Fibroblast of lung (primary cell): ENCODE results near the gene TMEM121B. TPM values are rescaled to one million over a fixed set of nuclear protein-coding genes. Genes with fewer than 3 reads are reported as not detected.

Source experiments
- DNase-seq, 2 donors: peaks; one replicate each; pipeline versions ENCODE4 v3.0.0 to v3.0.0-alpha.2; 2010; ENCODE audit warnings: low read depth in 2 of 2
- H2AFZ ChIP-seq: 2 replicates; pipeline ENCODE4 v1.5.1; 2012; ENCODE audit warnings: low read length, control low read depth, inconsistent platforms
- H3K27ac ChIP-seq: 2 replicates; pipeline ENCODE4 v1.5.1; 2011; ENCODE audit warnings: low read length, control low read depth; ENCODE audit not compliant: insufficient read depth
- H3K27me3 ChIP-seq: 2 replicates; pipeline ENCODE4 v1.5.1; 2011; ENCODE audit warnings: mild to moderate bottlenecking, low read length; ENCODE audit not compliant: control insufficient read depth, insufficient read depth
- H3K36me3 ChIP-seq: 2 replicates; pipeline ENCODE4 v1.5.1; 2011; ENCODE audit warnings: low read length; ENCODE audit not compliant: control insufficient read depth, insufficient read depth
- H3K4me1 ChIP-seq: 2 replicates; pipeline ENCODE4 v1.5.1; 2011; ENCODE audit warnings: low read length; ENCODE audit not compliant: control insufficient read depth, insufficient read depth; ENCODE audit errors: extremely low read depth
- H3K4me2 ChIP-seq: 2 replicates; pipeline ENCODE4 v1.5.1; 2011; ENCODE audit warnings: low read length, control low read depth; ENCODE audit not compliant: insufficient read depth; ENCODE audit errors: extremely low read depth
- H3K4me3 ChIP-seq, 4 experiments: fragments of 200-600 bp in 1 of 4; sonication (generic) in 1 of 4; replicated peaks in 1 of 4; 2 replicates each; pipeline ENCODE4 v1.5.1; 2011 to 2016; ENCODE audit warnings: low read length in 4 of 4, low read depth in 3 of 4, mild to moderate bottlenecking in 3 of 4, control low read depth in 2 of 4, inconsistent platforms in 1 of 4, mixed read lengths in 1 of 4; ENCODE audit not compliant: insufficient read depth in 1 of 4; ENCODE audit errors: control extremely low read depth in 1 of 4
- H3K79me2 ChIP-seq: 2 replicates; pipeline ENCODE4 v1.5.1; 2012; ENCODE audit warnings: mild to moderate bottlenecking, low read length, inconsistent platforms; ENCODE audit not compliant: control insufficient read depth, insufficient read depth
- H3K9ac ChIP-seq: 2 replicates; pipeline ENCODE4 v1.5.1; 2011; ENCODE audit warnings: mild to moderate bottlenecking, low read length, control low read depth; ENCODE audit not compliant: insufficient read depth
- H3K9me3 ChIP-seq: 2 replicates; pipeline ENCODE4 v1.5.1; 2012; ENCODE audit warnings: low read depth, low read length; ENCODE audit not compliant: control insufficient read depth, insufficient read depth
- H4K20me1 ChIP-seq: 2 replicates; pipeline ENCODE4 v1.5.1; 2011; ENCODE audit warnings: low read length; ENCODE audit not compliant: control insufficient read depth, insufficient read depth; ENCODE audit errors: extremely low read depth
- CTCF ChIP-seq, 2 donors: IDR thresholded peaks in 1 of 2; conservative IDR thresholded peaks in 1 of 2; 1 replicate in 1 of 2; 2 replicates in 1 of 2; pipeline ENCODE4 v1.5.1; 2011 to 2012; ENCODE audit warnings: low read length in 2 of 2, control low read depth in 1 of 2, inconsistent platforms in 1 of 2, low read depth in 1 of 2, mild to moderate bottlenecking in 1 of 2
- EZH2 ChIP-seq: IDR thresholded peaks from 2 replicates; pipeline ENCODE4 v1.5.1; 2012; ENCODE audit warnings: low read length, control low read depth, mild to moderate bottlenecking; ENCODE audit errors: missing control alignments
- polyA plus RNA-seq, 2 donors: library from polyadenylated mRNA; depleted of rRNA in 1 of 2; stranded (reverse) in 1 of 2; unstranded in 1 of 2; fragments of >200 nt; gene quantifications; 2 replicates each; pipeline ENCODE4 v1.2.1, GENCODE V29; 2011 to 2012; ENCODE audit warnings: missing spikeins in 1 of 2
- total RNA-seq: library from RNA; depleted of rRNA; stranded (reverse); fragments of >200 nt; gene quantifications from 2 replicates; pipeline ENCODE4 v1.2.1, GENCODE V29; 2014

The TMEM121B gene
- total and polyA plus RNA-seq, 2 donors (not counting 1 experiment from before 2014, with no cell fraction given), result under 0.01 to 0.05 TPM

GRCh38 chr22:17158568-17159503 is 37.7 kb upstream of the TMEM121B start, which contains the start of gene HDHD5:
HDHD5 (minus strand) TSS chr22:17159277; CDS start chr22:17159251, 26 bp downstream.
- Histone ChIP-seq H3K36me3 (no peaks in the 10 kb centered on the region), H3K27ac (peak within 1 kb of the TSS; percentile 71), H3K4me1 (peaks cover 6% of the 10 kb centered on the region), H3K4me2 (peak within 1 kb of the TSS; percentile 92), H3K27me3 (no peaks in the 10 kb centered on the region), H3K9me3 (no peaks in the 10 kb centered on the region), H2AFZ (peak within 1 kb of the TSS; percentile 92), H3K4me3 (peak within 1 kb of the TSS; percentile 53 to 84 (median 82)), H3K9ac (peak within 1 kb of the TSS; percentile 75), H3K79me2 (peaks cover 9% of the 10 kb centered on the region), H4K20me1 (no peaks in the 10 kb centered on the region)
- DNase-seq, result peak; percentile 86
- TF ChIP-seq CTCF (conservative IDR thresholded peaks at IDR 0.05 in 1 of 2, IDR thresholded peaks at IDR 0.05 in 1 of 2; ENCODE audit: low read depth in 1 of 2, low read length in 2 of 2), result no peak
- no peak for TF ChIP-seq EZH2

DNA sequence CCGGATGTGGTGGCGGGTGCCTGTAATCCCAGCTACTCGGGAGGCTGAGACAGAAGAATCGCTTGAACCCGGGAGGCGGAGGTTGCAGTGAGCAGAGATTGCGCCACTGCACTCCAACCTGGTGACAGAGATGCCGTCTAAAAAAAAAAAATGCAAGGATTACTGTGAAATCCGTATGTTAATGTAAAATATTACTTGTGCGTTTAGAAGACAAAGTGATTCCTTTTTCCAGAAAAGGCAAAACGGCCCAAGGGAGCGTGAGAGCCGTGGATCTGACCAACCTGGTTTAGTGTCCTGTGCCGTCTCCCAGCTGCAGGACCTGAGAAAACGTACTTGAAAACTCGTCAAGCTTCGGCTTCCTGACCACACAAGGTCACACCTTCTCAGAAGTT is 37.0 kb upstream of the TMEM121B start:
- peak overlapping the region; percentile 92 for H2AFZ ChIP-seq
- peak overlapping the region; percentile 53 to 83 (median 80) for H3K4me3 ChIP-seq
- H3K27me3 ChIP-seq, result no peaks in the 10 kb centered on the region
- H3K36me3 ChIP-seq, result no peaks in the 10 kb centered on the region
- peaks cover 6% of the 10 kb centered on the region for H3K4me1 ChIP-seq
- H3K9ac ChIP-seq, result peak overlapping the region; percentile 75
- H3K79me2 ChIP-seq, result peaks cover 12% of the 10 kb centered on the region
- H3K4me2 ChIP-seq, result peak overlapping the region; percentile 71
- no peaks in the 10 kb centered on the region for H4K20me1 ChIP-seq
- H3K9me3 ChIP-seq, result no peaks in the 10 kb centered on the region
- DNase-seq, result no peak
- TF ChIP-seq EZH2, result no peak
- no peak for TF ChIP-seq CTCF (conservative IDR thresholded peaks at IDR 0.05 in 1 of 2, IDR thresholded peaks at IDR 0.05 in 1 of 2; ENCODE audit: low read depth in 1 of 2, low read length in 2 of 2)
- H3K27ac ChIP-seq, result peak overlapping the region; percentile 64

GRCh38 chr22:17157714-17158113 is 36.6 kb upstream of the TMEM121B start:
- Histone ChIP-seq H3K27me3 (no peaks in the 10 kb centered on the region), H3K27ac (no peak overlapping the region), H3K36me3 (no peaks in the 10 kb centered on the region), H3K4me3 (peak overlapping the region in 1 of 4 experiments; percentile 79), H3K9me3 (no peaks in the 10 kb centered on the region), H4K20me1 (no peaks in the 10 kb centered on the region), H3K4me2 (peak overlapping the region; percentile 16), H3K79me2 (peaks cover 13% of the 10 kb centered on the region), H3K4me1 (peaks cover 6% of the 10 kb centered on the region), H3K9ac (no peak overlapping the region), H2AFZ (no peak overlapping the region)
- DNase-seq, result no peak
- TF ChIP-seq EZH2, result no peak
- no peak for TF ChIP-seq CTCF (conservative IDR thresholded peaks at IDR 0.05 in 1 of 2, IDR thresholded peaks at IDR 0.05 in 1 of 2; ENCODE audit: low read depth in 1 of 2, low read length in 2 of 2)
